Small intestine (tissue), 7 donors: Measurements from ENCODE around the gene RSRP1. TPM values are rescaled to one million over a fixed set of nuclear protein-coding genes. Genes with fewer than 3 reads are reported as not detected.
"Not testable (repeated sequence)": the region's sequence is repeated elsewhere in the genome, so short reads cannot be mapped to it uniquely, and the experiment has no call there.

ENCODE experiments used
- DNase-seq, 2 donors: peaks; one replicate each; pipeline versions ENCODE4 v3.0.0 to v3.0.0-alpha.2; 2013
- FAIRE-seq: peaks from 2 replicates; lab custom pipeline; 2012; peaks lifted over from hg19 to GRCh38; lab: Jason Lieb, UNC
- H3K27ac ChIP-seq, 3 donors: one replicate each; pipeline ENCODE4 v1.5.1; 2013; ENCODE audit warnings: low read length in 2 of 3, mild to moderate bottlenecking in 2 of 3, control low read depth in 1 of 3, inconsistent platforms in 1 of 3, low read depth in 1 of 3, moderate library complexity in 1 of 3
- H3K27me3 ChIP-seq, 3 donors: one replicate each; pipeline ENCODE4 v1.6.1; 2013; ENCODE audit warnings: low read length in 3 of 3, inconsistent platforms in 1 of 3; ENCODE audit not compliant: control insufficient read depth in 3 of 3, insufficient read depth in 3 of 3
- H3K36me3 ChIP-seq, 3 donors: one replicate each; pipeline ENCODE4 v1.6.1; 2013; ENCODE audit warnings: low read length in 3 of 3, inconsistent platforms in 1 of 3, low read depth in 1 of 3, mild to moderate bottlenecking in 1 of 3, moderate library complexity in 1 of 3; ENCODE audit not compliant: control insufficient read depth in 3 of 3, insufficient read depth in 2 of 3
- H3K4me1 ChIP-seq, 3 donors: one replicate each; pipeline ENCODE4 v1.6.1; 2013; ENCODE audit warnings: low read length in 2 of 3, inconsistent platforms in 1 of 3, low read depth in 1 of 3, mild to moderate bottlenecking in 1 of 3, moderate library complexity in 1 of 3; ENCODE audit not compliant: control insufficient read depth in 3 of 3, insufficient read depth in 2 of 3
- H3K4me3 ChIP-seq, 3 donors: one replicate each; pipeline ENCODE4 v1.5.1; 2013; ENCODE audit warnings: low read length in 3 of 3, control low read depth in 1 of 3, inconsistent platforms in 1 of 3, low read depth in 1 of 3, mild to moderate bottlenecking in 1 of 3, moderate library complexity in 1 of 3
- H3K9me3 ChIP-seq, 2 donors: one replicate each; pipeline ENCODE4 v1.6.1; 2013; ENCODE audit warnings: low read depth in 1 of 2, low read length in 1 of 2; ENCODE audit not compliant: control insufficient read depth in 2 of 2, insufficient read depth in 1 of 2
- WGBS, 3 donors: extraction: QIAGEN DNeasy Blood & Tissue Kit; methylation state at CpG; one replicate each; pipeline ENCODE4 v1.1.7; 2013; 5-methylcytosine and 5-hydroxymethylcytosine counted together
- polyA plus RNA-seq, 4 donors: library from polyadenylated mRNA; stranded (reverse) in 3 of 4; unstranded in 1 of 4; fragments of 200-250 nt in 3 of 4; fragments of 120-200 nt in 1 of 4; gene quantifications; one replicate each; pipeline versions ENCODE4 v1.2.1 to v1.2.3, GENCODE V29; 2013
- donor health status: healthy with polysubstance abuse.
- donor health status: control.
- donor health status: control.
- donor health status: Bipolar disorder and iron deficiency.
- donor health status: healthy.

RSRP1 gene
- polyA plus RNA-seq, 4 donors = 56.7 to 291 (median 108) TPM

DNA sequence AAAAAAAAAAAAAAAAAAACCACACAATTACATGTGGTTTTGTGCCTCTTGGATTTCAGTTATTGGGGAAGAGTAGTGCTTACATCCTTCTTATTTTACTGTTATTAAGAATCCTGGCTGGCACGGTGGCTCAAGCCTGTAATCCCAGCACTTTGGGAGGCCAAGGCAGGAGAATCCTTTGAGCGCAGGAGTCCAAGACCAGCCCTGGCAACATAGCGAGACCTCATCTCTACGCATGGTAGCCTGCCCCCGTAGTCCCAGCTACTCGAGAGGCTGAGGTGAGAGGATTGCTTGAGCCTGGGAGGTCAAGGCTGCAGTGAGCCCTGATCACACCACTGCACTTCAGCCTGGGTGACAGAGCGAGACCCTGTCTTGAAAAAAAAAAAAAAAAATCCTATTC is 11.0 kb downstream of the RSRP1 start:
- not testable (repeated sequence) for DNase-seq, FAIRE-seq, H3K9me3 ChIP-seq, H3K4me3 ChIP-seq, H3K27ac ChIP-seq, H3K27me3 ChIP-seq
- 87 to 92% (median 90%) methylated on average over 7 of the region's 7 CpGs for WGBS, 3 donors
- peaks cover 0 to 27% (median 0%) of the 10 kb centered on the region in 3 donors for H3K36me3 ChIP-seq
- peaks cover 0 to 24% (median 3%) of the 10 kb centered on the region in 3 donors for H3K4me1 ChIP-seq

GRCh38 chr1:25235411-25235810 is 11.8 kb downstream of the RSRP1 start:
- not testable (repeated sequence) for H3K27ac ChIP-seq, FAIRE-seq, H3K27me3 ChIP-seq, H3K4me3 ChIP-seq, DNase-seq, H3K9me3 ChIP-seq
- H3K4me1 ChIP-seq = peaks cover 0 to 19% (median 2%) of the 10 kb centered on the region in 3 donors
- WGBS, 3 donors = 97 to 99% (median 98%) methylated on average over 10 of the region's 10 CpGs
- H3K36me3 ChIP-seq = peaks cover 0 to 27% (median 2%) of the 10 kb centered on the region in 3 donors

GRCh38 chr1:25232866-25233784 is 14.1 kb downstream of the RSRP1 start:
- no peaks in the 10 kb centered on the region for H3K9me3 ChIP-seq
- H3K27ac ChIP-seq = peak overlapping the region; percentile 82 to 97 (median 86)
- peaks cover 2 to 35% (median 9%) of the 10 kb centered on the region in 3 donors for H3K36me3 ChIP-seq
- 21 to 22% (median 22%) methylated on average over 13 of the region's 13 CpGs for WGBS, 3 donors
- DNase-seq (peak; percentile 91 to 96), FAIRE-seq (no peak)
- H3K4me3 ChIP-seq = peak overlapping the region; percentile 67 to 97 (median 78)
- no peaks in the 10 kb centered on the region for H3K27me3 ChIP-seq
- peaks cover 0 to 8% (median 2%) of the 10 kb centered on the region in 3 donors for H3K4me1 ChIP-seq

DNA sequence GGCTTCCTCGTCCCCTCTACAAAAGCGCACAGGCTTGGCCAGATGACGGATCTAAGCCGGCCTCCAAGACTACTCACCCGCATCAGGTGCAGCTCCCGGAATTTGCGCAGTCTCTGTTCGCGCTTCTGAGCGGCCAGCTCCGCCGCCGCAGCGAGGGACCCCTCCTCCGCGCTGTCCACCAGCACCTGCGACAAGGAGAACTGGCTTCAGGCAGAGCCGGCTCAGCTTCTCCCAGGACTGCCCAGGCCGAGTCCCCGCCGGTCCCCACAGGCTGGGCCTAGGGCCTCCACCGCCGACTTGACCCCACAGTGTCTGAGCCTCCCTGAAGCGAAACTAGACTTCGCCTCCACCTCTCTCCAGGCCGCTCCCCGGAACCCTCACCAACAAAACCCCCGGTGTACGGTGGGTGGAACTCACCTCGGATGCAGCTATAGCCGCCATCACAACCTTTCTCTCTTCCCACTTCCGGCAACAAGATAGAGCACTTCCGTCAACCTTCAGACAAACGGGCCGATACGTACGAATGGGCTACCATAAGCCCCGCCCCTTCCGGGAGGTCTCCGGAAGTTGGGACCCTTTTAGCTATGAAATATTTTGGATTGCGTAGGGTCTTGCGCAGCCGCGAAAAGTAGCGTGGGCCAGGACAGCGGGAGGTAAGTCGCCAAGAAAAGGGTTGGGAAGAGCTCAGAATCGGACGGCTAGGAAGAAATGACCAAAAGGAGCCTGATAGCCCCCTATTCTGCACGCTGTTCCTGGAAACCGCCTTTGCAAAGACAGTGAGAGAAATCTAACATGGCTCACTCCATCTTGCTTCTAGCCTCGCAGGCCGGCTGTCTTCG is 15.0 kb downstream of the RSRP1 start, which contains the start of gene SYF2:
SYF2 (minus strand) TSS at position 476 of the 839 bp plus-strand sequence; CDS start at position 441, 35 bp downstream.
- Histone ChIP-seq H3K27ac (peak within 1 kb of the TSS; percentile 82 to 97 (median 86)), H3K27me3 (no peaks in the 10 kb centered on the region), H3K36me3 (peaks cover 2 to 35% (median 13%) of the 10 kb centered on the region in 3 donors), H3K4me1 (peaks cover 0 to 8% (median 2%) of the 10 kb centered on the region in 3 donors), H3K4me3 (peak within 1 kb of the TSS; percentile 78 to 97 (median 90)), H3K9me3 (no peaks in the 10 kb centered on the region)
- FAIRE-seq (no peak), DNase-seq (peak; percentile 91 to 95)
- WGBS, 3 donors = 0% methylated on average over 51 to 54 of the region's 54 CpGs

DNA sequence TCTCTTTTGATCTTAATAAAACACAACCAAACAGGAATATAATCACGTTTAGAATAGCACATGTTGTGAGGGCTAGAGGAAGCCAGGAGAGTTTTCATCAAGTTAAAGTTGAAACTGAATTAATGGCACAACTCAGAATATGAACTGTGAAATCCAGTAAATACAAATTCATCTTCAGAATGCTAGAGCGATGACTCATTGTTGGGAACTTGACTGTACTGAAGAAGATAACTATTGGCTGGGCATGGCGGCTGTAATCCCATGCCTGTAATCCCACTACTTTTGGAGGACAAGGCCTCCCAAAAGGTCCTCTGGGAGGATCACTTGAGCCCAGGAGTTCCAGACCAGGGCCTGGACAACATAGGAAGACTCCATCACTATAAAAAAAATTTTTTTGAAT is 23.8 kb downstream of the RSRP1 start:
- H3K27ac ChIP-seq = no peak overlapping the region
- peaks cover 6 to 54% (median 20%) of the 10 kb centered on the region in 3 donors for H3K36me3 ChIP-seq
- 84 to 88% (median 85%) methylated on average over 3 of the region's 3 CpGs for whole genome bisulfite sequencing, 3 donors
- no peaks in the 10 kb centered on the region for H3K27me3 ChIP-seq
- DNase-seq (no peak), FAIRE-seq (no peak)
- H3K4me1 ChIP-seq = no peaks in the 10 kb centered on the region
- H3K4me3 ChIP-seq = no peak overlapping the region
- H3K9me3 ChIP-seq = no peaks in the 10 kb centered on the region

- Histone ChIP-seq H3K9me3 (no peaks in the 10 kb centered on the region), H3K4me1 (no peaks in the 10 kb centered on the region), H3K4me3 (no peak overlapping the region), H3K27ac (no peak overlapping the region), H3K27me3 (no peaks in the 10 kb centered on the region), H3K36me3 (peaks cover 6 to 50% (median 17%) of the 10 kb centered on the region in 3 donors)
- WGBS, 3 donors = 91 to 92% (median 92%) methylated on average over 4 of the region's 4 CpGs
- DNase-seq (no peak), FAIRE-seq (no peak)
Observed at GRCh38 chr1:25222606-25223005, 24.6 kb downstream of the RSRP1 start.

DNA sequence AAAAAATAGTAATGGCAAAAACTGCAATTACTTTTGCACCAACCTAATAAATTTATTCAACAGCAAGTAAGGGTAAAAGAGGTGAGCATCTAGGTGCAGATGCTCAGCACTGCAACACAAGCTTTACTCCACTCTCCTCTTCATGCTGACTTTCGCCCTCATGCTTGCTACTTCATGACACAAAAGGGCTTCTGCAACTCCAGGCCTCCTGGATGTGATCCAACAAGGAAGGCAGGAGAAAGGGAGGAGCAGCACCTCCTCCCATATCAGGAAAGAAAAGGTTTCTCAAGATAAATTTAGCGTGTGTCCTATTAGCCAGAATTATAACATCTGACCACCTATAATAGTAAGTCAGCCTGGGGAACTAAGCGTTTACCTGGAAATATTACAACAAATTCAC is 26.6 kb downstream of the RSRP1 start:
- Histone ChIP-seq H3K27ac (no peak overlapping the region), H3K27me3 (no peaks in the 10 kb centered on the region), H3K4me1 (no peaks in the 10 kb centered on the region), H3K9me3 (no peaks in the 10 kb centered on the region), H3K4me3 (no peak overlapping the region), H3K36me3 (peaks cover 4 to 37% (median 8%) of the 10 kb centered on the region in 3 donors)
- FAIRE-seq (no peak), DNase-seq (peak in 1 of 2 donors; percentile 79)
- 26 to 82% (median 55%) methylated on average over 3 of the region's 3 CpGs for WGBS, 3 donors
